Caco-2 (cell line): Measurements from ENCODE around the gene HMCN2. TPM values are rescaled to one million over a fixed set of nuclear protein-coding genes. Genes with fewer than 3 reads are reported as not detected.

Experiments
- BruUV-seq: library from RNA; stranded (reverse); fragments of 400-500 nt; replicated peaks from 2 replicates; lab custom pipeline; 2021; lab: Mats Ljungman, UMichigan
- CTCF ChIA-PET: fragments of 300-600 bp; sonication (Branson Sonifier 250); formaldehyde crosslinking; loops from one replicate; lab custom pipeline; 2022; ENCODE audit warnings: antibody characterized with exemption; lab: Charles Lee
- POLR2A ChIA-PET: fragments of 300-600 bp; sonication (Branson Sonifier 250); formaldehyde crosslinking; loops from one replicate; lab custom pipeline; 2022; ENCODE audit warnings: antibody characterized with exemption; lab: Charles Lee
- DNase-seq, 2 experiments: peaks; one replicate each; pipeline versions ENCODE4 v3.0.0 to v3.0.0-alpha.2; 2020 to 2022
- H3K27me3 ChIP-seq: replicated peaks from 2 replicates; pipeline ENCODE4 v1.6.0; 2011; ENCODE audit warnings: low read length; ENCODE audit not compliant: control insufficient read depth, insufficient read depth
- H3K36me3 ChIP-seq: 2 replicates; pipeline ENCODE4 v1.5.1; 2011; ENCODE audit warnings: low read length; ENCODE audit not compliant: control insufficient read depth, insufficient read depth
- H3K4me1 ChIP-seq: fragments of 250-450 bp; sonication (Bioruptor Pico); 2 replicates; pipeline ENCODE4 v1.5.1; 2020; ENCODE audit warnings: mild to moderate bottlenecking
- H3K4me3 ChIP-seq: 2 replicates; pipeline ENCODE4 v1.5.1; 2011; ENCODE audit warnings: low read depth, mild to moderate bottlenecking, control low read depth, low read length
- H3K9me3 ChIP-seq: fragments of 250-450 bp; sonication (Bioruptor Pico); 2 replicates; pipeline ENCODE4 v1.5.1; 2020; ENCODE audit warnings: mild to moderate bottlenecking, moderate library complexity
- H3K27ac Mint-ChIP-seq: one replicate; pipeline ENCODE4 v1.8.0; 2022; ENCODE audit warnings: mixed read lengths; ENCODE audit not compliant: unreplicated experiment
- H3K27me3 Mint-ChIP-seq: one replicate; pipeline ENCODE4 v1.8.0; 2022; ENCODE audit warnings: mixed read lengths; ENCODE audit not compliant: insufficient read depth, unreplicated experiment
- H3K36me3 Mint-ChIP-seq: one replicate; pipeline ENCODE4 v1.8.0; 2022; ENCODE audit warnings: mild to moderate bottlenecking, mixed read lengths; ENCODE audit not compliant: insufficient read depth, unreplicated experiment
- H3K4me1 Mint-ChIP-seq: one replicate; pipeline ENCODE4 v1.8.0; 2022; ENCODE audit warnings: low read depth, mixed read lengths; ENCODE audit not compliant: unreplicated experiment
- H3K4me3 Mint-ChIP-seq: one replicate; pipeline ENCODE4 v1.8.0; 2022; ENCODE audit warnings: mild to moderate bottlenecking, moderate library complexity, mixed read lengths; ENCODE audit not compliant: unreplicated experiment
- H3K9me3 Mint-ChIP-seq: one replicate; pipeline ENCODE4 v1.8.0; 2022; ENCODE audit warnings: mixed read lengths; ENCODE audit not compliant: unreplicated experiment
- intact Hi-C: fragments of 100-400 bp; cut with micrococcal nuclease; formaldehyde crosslinking; loops from one replicate; pipeline ENCODE4 v1.10.0; 2022; ENCODE audit not compliant: unreplicated experiment
- total RNA-seq: library from RNA; stranded (reverse); gene quantifications from 2 replicates; pipeline ENCODE4 v1.2.3, GENCODE V29; 2022
- TF ChIP-seq, protein P1 (sequence below), 2 experiments: fragments of 200-600 bp in 1 of 2; IDR thresholded peaks; 1 replicate in 1 of 2; 2 replicates in 1 of 2; pipeline versions ENCODE4 v1.5.1 to v1.8.0; 2011 to 2022; ENCODE audit warnings: antibody characterized with exemption in 1 of 2, control low read depth in 1 of 2, inconsistent platforms in 1 of 2, low read depth in 1 of 2, low read length in 1 of 2, mild to moderate bottlenecking in 1 of 2, moderate library complexity in 1 of 2; ENCODE audit not compliant: insufficient read depth in 1 of 2, severe bottlenecking in 1 of 2, unreplicated experiment in 1 of 2

Gene HMCN2
- total RNA-seq, 1 experiment from 2014 or later, result 0.41 TPM

DNA sequence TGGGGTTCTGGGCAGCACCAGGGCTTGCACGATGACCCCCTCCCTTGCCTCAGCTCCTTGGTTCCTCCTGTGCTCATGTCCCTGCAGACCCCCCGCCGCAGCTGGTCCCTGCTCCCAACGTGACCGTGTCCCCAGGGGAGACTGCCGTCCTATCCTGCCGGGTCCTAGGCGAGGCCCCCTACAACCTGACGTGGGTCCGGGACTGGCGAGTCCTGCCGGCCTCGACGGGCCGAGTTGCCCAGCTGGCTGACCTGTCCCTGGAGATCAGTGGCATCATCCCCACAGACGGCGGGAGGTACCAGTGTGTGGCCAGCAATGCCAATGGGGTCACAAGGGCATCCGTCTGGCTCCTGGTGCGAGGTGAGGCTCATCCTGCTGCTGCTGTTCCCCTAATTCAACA is 39.1 kb downstream of the HMCN2 start:
- H3K4me1 Mint-ChIP-seq, result no peaks in the 10 kb centered on the region
- no TSS peak for BruUV-seq
- CTCF ChIA-PET, result no interaction called here
- Histone ChIP-seq H3K4me1 (no peaks in the 10 kb centered on the region), H3K9me3 (no peaks in the 10 kb centered on the region), H3K27me3 (no peaks in the 10 kb centered on the region), H3K4me3 (no peak overlapping the region), H3K36me3 (no peaks in the 10 kb centered on the region)
- intact Hi-C loops, result no loop called here
- TF ChIP-seq, protein P1, sequence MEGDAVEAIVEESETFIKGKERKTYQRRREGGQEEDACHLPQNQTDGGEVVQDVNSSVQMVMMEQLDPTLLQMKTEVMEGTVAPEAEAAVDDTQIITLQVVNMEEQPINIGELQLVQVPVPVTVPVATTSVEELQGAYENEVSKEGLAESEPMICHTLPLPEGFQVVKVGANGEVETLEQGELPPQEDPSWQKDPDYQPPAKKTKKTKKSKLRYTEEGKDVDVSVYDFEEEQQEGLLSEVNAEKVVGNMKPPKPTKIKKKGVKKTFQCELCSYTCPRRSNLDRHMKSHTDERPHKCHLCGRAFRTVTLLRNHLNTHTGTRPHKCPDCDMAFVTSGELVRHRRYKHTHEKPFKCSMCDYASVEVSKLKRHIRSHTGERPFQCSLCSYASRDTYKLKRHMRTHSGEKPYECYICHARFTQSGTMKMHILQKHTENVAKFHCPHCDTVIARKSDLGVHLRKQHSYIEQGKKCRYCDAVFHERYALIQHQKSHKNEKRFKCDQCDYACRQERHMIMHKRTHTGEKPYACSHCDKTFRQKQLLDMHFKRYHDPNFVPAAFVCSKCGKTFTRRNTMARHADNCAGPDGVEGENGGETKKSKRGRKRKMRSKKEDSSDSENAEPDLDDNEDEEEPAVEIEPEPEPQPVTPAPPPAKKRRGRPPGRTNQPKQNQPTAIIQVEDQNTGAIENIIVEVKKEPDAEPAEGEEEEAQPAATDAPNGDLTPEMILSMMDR (IDR thresholded peaks at IDR 0.05; ENCODE audit: insufficient read depth in 1 of 2, low read depth in 1 of 2, low read length in 1 of 2, severe bottlenecking in 1 of 2, unreplicated experiment in 1 of 2), result no peak
- DNase-seq, result no peak
- no peak overlapping the region for H3K27ac Mint-ChIP-seq
- H3K27me3 Mint-ChIP-seq, result peaks cover 8% of the 10 kb centered on the region
- no peak overlapping the region for H3K4me3 Mint-ChIP-seq
- no peaks in the 10 kb centered on the region for H3K36me3 Mint-ChIP-seq
- POLR2A ChIA-PET, result no interaction called here
- H3K9me3 Mint-ChIP-seq, result no peaks in the 10 kb centered on the region

DNA sequence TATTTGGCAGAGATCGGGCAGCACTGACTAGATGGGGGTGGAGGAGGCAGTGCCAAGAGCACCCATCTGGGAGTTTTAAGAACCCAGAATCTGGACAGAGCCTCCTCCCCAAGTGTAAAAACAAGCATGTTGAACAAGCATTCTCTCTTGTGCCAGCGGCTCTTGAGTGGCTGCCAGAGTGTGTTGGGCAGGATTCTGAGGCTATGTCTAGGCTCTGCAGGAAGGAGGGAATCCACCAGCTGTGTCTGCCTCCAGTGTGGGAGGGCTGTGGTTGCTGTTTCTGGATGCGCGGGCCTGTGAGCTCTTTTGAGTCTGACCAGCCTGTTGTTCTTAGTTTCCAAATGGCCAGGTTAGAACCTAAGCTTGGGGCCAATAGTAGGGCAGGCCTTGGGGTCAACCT is 39.8 kb downstream of the HMCN2 start:
- no peaks in the 10 kb centered on the region for H3K4me1 ChIP-seq
- no peak overlapping the region for H3K4me3 Mint-ChIP-seq
- no peak for DNase-seq
- BruUV-seq, result no TSS peak
- no peaks in the 10 kb centered on the region for H3K36me3 Mint-ChIP-seq
- intact Hi-C loops, result no loop called here
- H3K27me3 Mint-ChIP-seq, result peaks cover 8% of the 10 kb centered on the region
- TF ChIP-seq, protein P1 (IDR thresholded peaks at IDR 0.05; ENCODE audit: insufficient read depth in 1 of 2, low read depth in 1 of 2, low read length in 1 of 2, severe bottlenecking in 1 of 2, unreplicated experiment in 1 of 2), result no peak
- CTCF ChIA-PET, result no interaction called here
- H3K9me3 Mint-ChIP-seq, result no peaks in the 10 kb centered on the region
- no peak overlapping the region for H3K4me3 ChIP-seq
- H3K9me3 ChIP-seq, result no peaks in the 10 kb centered on the region
- no peaks in the 10 kb centered on the region for H3K27me3 ChIP-seq
- POLR2A ChIA-PET, result no interaction called here
- H3K27ac Mint-ChIP-seq, result no peak overlapping the region
- H3K4me1 Mint-ChIP-seq, result no peaks in the 10 kb centered on the region
- H3K36me3 ChIP-seq, result no peaks in the 10 kb centered on the region

DNA sequence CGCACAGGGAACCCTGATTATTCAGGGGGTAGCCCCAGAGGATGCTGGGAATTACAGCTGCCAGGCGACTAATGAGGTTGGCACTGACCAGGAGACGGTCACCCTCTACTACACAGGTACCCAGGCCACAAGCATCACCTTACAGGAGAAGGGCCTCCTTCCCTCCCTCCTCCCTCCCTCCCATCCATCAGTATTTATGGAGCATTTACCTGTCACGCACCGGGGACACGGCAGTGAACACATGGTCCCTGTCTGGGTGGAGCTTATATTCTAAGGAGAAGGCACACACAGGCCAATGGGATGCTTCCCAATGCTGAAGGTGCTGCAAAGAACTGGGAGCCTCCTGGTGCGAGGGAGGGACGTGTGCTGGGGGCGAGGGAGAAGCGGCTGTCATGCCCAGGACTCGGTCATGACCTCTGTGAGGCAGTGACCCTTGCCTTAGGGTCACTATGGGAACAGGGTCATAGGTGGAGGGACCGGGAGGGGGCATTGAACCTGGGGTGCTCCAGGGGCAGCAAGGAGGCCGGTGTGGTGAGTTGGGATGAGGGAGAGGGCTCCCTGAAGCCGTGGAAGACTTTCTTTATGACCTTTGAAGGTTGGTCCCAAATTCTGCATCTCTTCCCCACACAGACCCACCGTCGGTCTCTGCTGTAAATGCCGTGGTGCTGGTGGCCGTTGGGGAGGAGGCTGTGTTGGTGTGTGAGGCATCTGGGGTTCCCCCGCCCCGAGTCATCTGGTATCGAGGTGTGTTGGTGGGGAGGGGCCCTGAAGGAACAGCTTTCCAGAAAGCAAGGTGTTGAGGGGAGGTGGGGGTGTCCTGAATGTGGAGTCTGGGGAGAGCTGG is 41.5 kb downstream of the HMCN2 start:
- DNase-seq, result no peak
- H3K9me3 Mint-ChIP-seq, result no peaks in the 10 kb centered on the region
- Histone ChIP-seq H3K9me3 (no peaks in the 10 kb centered on the region), H3K27me3 (no peaks in the 10 kb centered on the region), H3K4me1 (no peaks in the 10 kb centered on the region), H3K36me3 (no peaks in the 10 kb centered on the region), H3K4me3 (no peak overlapping the region)
- no peaks in the 10 kb centered on the region for H3K36me3 Mint-ChIP-seq
- H3K27me3 Mint-ChIP-seq, result peaks cover 10% of the 10 kb centered on the region
- H3K4me1 Mint-ChIP-seq, result no peaks in the 10 kb centered on the region
- ChIA-PET POLR2A (no interaction called here), CTCF (no interaction called here)
- H3K4me3 Mint-ChIP-seq, result no peak overlapping the region
- BruUV-seq, result no TSS peak
- intact Hi-C loops, result no loop called here
- TF ChIP-seq, protein P1 (IDR thresholded peaks at IDR 0.05; ENCODE audit: insufficient read depth in 1 of 2, low read depth in 1 of 2, low read length in 1 of 2, severe bottlenecking in 1 of 2, unreplicated experiment in 1 of 2), result no peak
- no peak overlapping the region for H3K27ac Mint-ChIP-seq
